CD14-positive monocyte (primary cell): Measurements from ENCODE around the gene STARD5. TPM values are rescaled to one million over a fixed set of nuclear protein-coding genes. Genes with fewer than 3 reads are reported as not detected.

Source experiments
- DNase-seq, 3 donors: peaks; one replicate each; pipeline ENCODE4 v3.0.0-alpha.2; 2011 to 2022
- H2AFZ ChIP-seq: 2 replicates; pipeline ENCODE4 v1.6.0; 2012; ENCODE audit warnings: mild to moderate bottlenecking, low read depth, low read length, inconsistent platforms; ENCODE audit not compliant: insufficient read depth, poor library complexity, severe bottlenecking
- H3K27ac ChIP-seq, 2 donors: 1 replicate in 1 of 2; 2 replicates in 1 of 2; pipeline ENCODE4 v1.5.1; 2012 to 2013; ENCODE audit warnings: low read length in 2 of 2, control low read depth in 1 of 2, inconsistent platforms in 1 of 2, low read depth in 1 of 2, mild to moderate bottlenecking in 1 of 2
- H3K27me3 ChIP-seq, 2 donors: one replicate each; pipeline versions ENCODE4 v1.6.0 to v1.6.1; 2011 to 2013; ENCODE audit warnings: low read length in 2 of 2; ENCODE audit not compliant: control insufficient read depth in 2 of 2, insufficient read depth in 2 of 2
- H3K36me3 ChIP-seq, 2 donors: replicated peaks in 1 of 2; 1 replicate in 1 of 2; 2 replicates in 1 of 2; pipeline versions ENCODE4 v1.5.1 to v1.6.1; 2012 to 2013; ENCODE audit warnings: low read length in 2 of 2, control low read depth in 1 of 2, inconsistent platforms in 1 of 2, mild to moderate bottlenecking in 1 of 2; ENCODE audit not compliant: insufficient read depth in 2 of 2, control insufficient read depth in 1 of 2
- H3K4me1 ChIP-seq, 2 donors: 1 replicate in 1 of 2; 2 replicates in 1 of 2; pipeline versions ENCODE4 v1.5.1 to v1.6.1; 2012 to 2013; ENCODE audit warnings: low read length in 2 of 2, control low read depth in 1 of 2, inconsistent platforms in 1 of 2, mild to moderate bottlenecking in 1 of 2, moderate library complexity in 1 of 2; ENCODE audit not compliant: insufficient read depth in 2 of 2, control insufficient read depth in 1 of 2
- H3K4me2 ChIP-seq: replicated peaks from 2 replicates; pipeline ENCODE3; 2012; ENCODE audit warnings: low read length, moderate library complexity, mild to moderate bottlenecking; ENCODE audit not compliant: poor library complexity, severe bottlenecking; ENCODE audit errors: extremely low read depth
- H3K4me3 ChIP-seq, 3 experiments: fragments of 200-600 bp in 1 of 3; sonication (generic) in 1 of 3; replicated peaks in 1 of 3; 1 replicate in 2 of 3; 2 replicates in 1 of 3; pipeline ENCODE4 v1.5.1; 2011 to 2013; ENCODE audit warnings: low read length in 3 of 3, mild to moderate bottlenecking in 3 of 3, control low read depth in 2 of 3, low read depth in 2 of 3, inconsistent platforms in 1 of 3, moderate library complexity in 1 of 3
- H3K79me2 ChIP-seq: 2 replicates; pipeline ENCODE4 v1.6.0; 2012; ENCODE audit warnings: mild to moderate bottlenecking, control low read depth, inconsistent platforms, low read length, moderate library complexity; ENCODE audit not compliant: insufficient read depth
- H3K9ac ChIP-seq: 2 replicates; pipeline ENCODE4 v1.6.0; 2017; ENCODE audit warnings: low read length, mild to moderate bottlenecking; ENCODE audit not compliant: insufficient read depth, poor library complexity, severe bottlenecking
- H3K9me3 ChIP-seq, 2 donors: replicated peaks in 1 of 2; 1 replicate in 1 of 2; 2 replicates in 1 of 2; pipeline versions ENCODE4 v1.5.1 to v1.6.1; 2012 to 2013; ENCODE audit warnings: low read length in 2 of 2, control low read depth in 1 of 2; ENCODE audit not compliant: control insufficient read depth in 1 of 2, insufficient read depth in 1 of 2
- H4K20me1 ChIP-seq: 2 replicates; pipeline ENCODE4 v1.6.0; 2012; ENCODE audit warnings: mild to moderate bottlenecking, low read length, control low read depth, moderate library complexity; ENCODE audit not compliant: insufficient read depth
- H3K27ac Mint-ChIP-seq, 7 donors: one replicate each; pipeline ENCODE4 v1.8.0; 2020; ENCODE audit warnings: mild to moderate bottlenecking in 7 of 7, mixed read lengths in 7 of 7, moderate library complexity in 6 of 7, inconsistent platforms in 2 of 7
- H3K27me3 Mint-ChIP-seq, 3 donors: one replicate each; pipeline ENCODE4 v1.8.0; 2021 to 2022; ENCODE audit warnings: low read depth in 3 of 3, mild to moderate bottlenecking in 3 of 3, mixed read lengths in 3 of 3, moderate library complexity in 3 of 3, inconsistent platforms in 1 of 3
- H3K36me3 Mint-ChIP-seq, 2 donors: one replicate each; pipeline ENCODE4 v1.8.0; 2020; ENCODE audit warnings: mixed read lengths in 2 of 2, inconsistent platforms in 1 of 2, mild to moderate bottlenecking in 1 of 2
- H3K4me1 Mint-ChIP-seq: one replicate; pipeline ENCODE4 v1.8.0; 2020; ENCODE audit warnings: mild to moderate bottlenecking, mixed read lengths
- H3K4me3 Mint-ChIP-seq, 2 donors: one replicate each; pipeline ENCODE4 v1.8.0; 2020; ENCODE audit warnings: mild to moderate bottlenecking in 2 of 2, mixed read lengths in 2 of 2, moderate library complexity in 1 of 2
- H3K9me3 Mint-ChIP-seq, 7 donors: one replicate each; pipeline ENCODE4 v1.8.0; 2020 to 2022; ENCODE audit warnings: mixed read lengths in 7 of 7, mild to moderate bottlenecking in 6 of 7, moderate library complexity in 6 of 7, inconsistent platforms in 2 of 7
- WGBS: methylation state at CpG from one replicate; pipeline ENCODE4 v1.1.5; 2013; ENCODE audit warnings: missing lambda C conversion rate; ENCODE audit not compliant: insufficient coverage; 5-methylcytosine and 5-hydroxymethylcytosine counted together
- intact Hi-C, 2 donors: fragments of 100-400 bp; cut with micrococcal nuclease; formaldehyde crosslinking; loops; one replicate each; pipeline versions ENCODE4 v1.15.0 to v1.15.1; 2023
- polyA plus RNA-seq, 3 donors: library from polyadenylated mRNA; depleted of rRNA in 1 of 3; unstranded in 2 of 3; stranded (reverse) in 1 of 3; fragments of 300-500 nt in 2 of 3; fragments of >200 nt in 1 of 3; fragmentation: Illumina TruSeq in 2 of 3; gene quantifications; 1 replicate in 2 of 3; 2 replicates in 1 of 3; pipeline ENCODE4 v1.2.3, GENCODE V29; 2012 to 2021
- TF ChIP-seq, protein P1 (sequence below): fragments of 200-600 bp; IDR thresholded peaks from one replicate; pipeline ENCODE4 v1.8.0; 2022; ENCODE audit warnings: antibody characterized with exemption, mild to moderate bottlenecking

Gene STARD5
- polyA plus RNA-seq, 3 donors = 1.5 to 15.1 (median 2.5) TPM

DNA sequence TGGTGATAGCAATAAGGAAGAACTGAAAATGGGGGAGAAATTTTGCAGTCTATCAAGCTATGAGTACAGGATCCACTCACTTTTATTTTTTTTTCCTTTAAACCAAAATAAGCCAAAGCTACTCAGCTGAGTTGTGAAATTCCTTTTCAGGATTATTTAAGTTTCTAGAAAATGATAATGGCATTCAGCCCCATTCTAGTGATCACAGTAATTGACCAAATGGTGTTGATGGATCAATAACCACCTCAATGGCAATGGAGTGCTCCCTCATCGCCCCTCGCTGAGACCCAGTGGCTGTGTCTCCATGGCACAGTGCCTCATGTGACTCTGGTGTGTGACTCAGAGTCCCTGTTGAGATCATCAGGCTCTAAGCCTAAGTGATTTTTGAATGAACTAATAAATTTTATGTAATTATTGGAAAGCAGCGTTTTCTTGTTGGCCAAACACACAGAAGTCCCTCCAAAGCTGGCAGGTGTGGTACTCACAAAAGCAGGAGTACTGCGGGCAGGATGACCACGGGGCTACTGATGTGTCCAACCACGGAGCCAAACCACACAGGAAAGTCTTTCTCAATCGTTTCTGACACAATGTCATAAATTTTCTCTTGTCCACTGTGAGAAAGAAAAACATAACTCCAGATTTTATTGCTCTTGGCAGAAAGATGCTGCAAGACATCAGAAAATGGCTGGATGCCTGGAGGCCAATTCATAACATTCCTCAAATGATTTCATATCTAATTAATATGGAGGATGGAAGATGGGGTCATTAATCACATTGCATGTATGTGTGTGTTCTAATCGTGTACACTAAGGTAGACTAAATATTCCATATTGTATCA is 14.4 kb upstream of the STARD5 start:
- H3K9ac ChIP-seq = no peak overlapping the region
- peaks cover 10 to 16% of the 10 kb centered on the region in 2 donors for H3K4me1 ChIP-seq
- H3K27ac ChIP-seq = no peak overlapping the region
- H3K27me3 Mint-ChIP-seq = peaks cover 0 to 7% (median 2%) of the 10 kb centered on the region in 3 donors
- peak; percentile 25 to 68 (median 38) for DNase-seq
- peaks cover 0 to 3% (median 0%) of the 10 kb centered on the region in 7 donors for H3K9me3 Mint-ChIP-seq
- peaks cover 12% of the 10 kb centered on the region for H3K4me1 Mint-ChIP-seq
- H3K79me2 ChIP-seq = no peaks in the 10 kb centered on the region
- H3K4me2 ChIP-seq = no peak overlapping the region
- 52% methylated on average over 4 of the region's 8 CpGs for WGBS
- H3K4me3 ChIP-seq = no peak overlapping the region
- TF ChIP-seq, protein P1, sequence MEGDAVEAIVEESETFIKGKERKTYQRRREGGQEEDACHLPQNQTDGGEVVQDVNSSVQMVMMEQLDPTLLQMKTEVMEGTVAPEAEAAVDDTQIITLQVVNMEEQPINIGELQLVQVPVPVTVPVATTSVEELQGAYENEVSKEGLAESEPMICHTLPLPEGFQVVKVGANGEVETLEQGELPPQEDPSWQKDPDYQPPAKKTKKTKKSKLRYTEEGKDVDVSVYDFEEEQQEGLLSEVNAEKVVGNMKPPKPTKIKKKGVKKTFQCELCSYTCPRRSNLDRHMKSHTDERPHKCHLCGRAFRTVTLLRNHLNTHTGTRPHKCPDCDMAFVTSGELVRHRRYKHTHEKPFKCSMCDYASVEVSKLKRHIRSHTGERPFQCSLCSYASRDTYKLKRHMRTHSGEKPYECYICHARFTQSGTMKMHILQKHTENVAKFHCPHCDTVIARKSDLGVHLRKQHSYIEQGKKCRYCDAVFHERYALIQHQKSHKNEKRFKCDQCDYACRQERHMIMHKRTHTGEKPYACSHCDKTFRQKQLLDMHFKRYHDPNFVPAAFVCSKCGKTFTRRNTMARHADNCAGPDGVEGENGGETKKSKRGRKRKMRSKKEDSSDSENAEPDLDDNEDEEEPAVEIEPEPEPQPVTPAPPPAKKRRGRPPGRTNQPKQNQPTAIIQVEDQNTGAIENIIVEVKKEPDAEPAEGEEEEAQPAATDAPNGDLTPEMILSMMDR = no peak
- intact Hi-C loops = loop anchor here (5.0 kb wide), 2 partner anchors 61 to 66 kb away; no protein-coding TSS in a partner anchor
- no peaks in the 10 kb centered on the region for H3K36me3 Mint-ChIP-seq
- no peaks in the 10 kb centered on the region for H3K9me3 ChIP-seq
- no peak overlapping the region for H2AFZ ChIP-seq
- H4K20me1 ChIP-seq = no peaks in the 10 kb centered on the region
- H3K36me3 ChIP-seq = no peaks in the 10 kb centered on the region
- no peaks in the 10 kb centered on the region for H3K27me3 ChIP-seq
- peak overlapping the region in 4 of 7 donors; percentile 20 to 61 (median 54) for H3K27ac Mint-ChIP-seq
- no peak overlapping the region for H3K4me3 Mint-ChIP-seq

- Histone ChIP-seq H3K4me3 (no peak overlapping the region), H3K9me3 (no peaks in the 10 kb centered on the region), H3K36me3 (no peaks in the 10 kb centered on the region), H3K4me1 (peaks cover 10 to 16% of the 10 kb centered on the region in 2 donors), H3K27me3 (no peaks in the 10 kb centered on the region), H2AFZ (no peak overlapping the region), H3K4me2 (no peak overlapping the region), H3K79me2 (no peaks in the 10 kb centered on the region), H3K27ac (no peak overlapping the region), H4K20me1 (no peaks in the 10 kb centered on the region), H3K9ac (no peak overlapping the region)
- H3K27ac Mint-ChIP-seq = no peak overlapping the region
- intact Hi-C loops = loop anchor here (5.0 kb wide), 2 partner anchors 60 to 65 kb away; no protein-coding TSS in a partner anchor
- H3K27me3 Mint-ChIP-seq = peaks cover 0 to 7% (median 2%) of the 10 kb centered on the region in 3 donors
- H3K4me3 Mint-ChIP-seq = no peak overlapping the region
- TF ChIP-seq, protein P1 = no peak
- H3K36me3 Mint-ChIP-seq = no peaks in the 10 kb centered on the region
- H3K4me1 Mint-ChIP-seq = peaks cover 12% of the 10 kb centered on the region
- H3K9me3 Mint-ChIP-seq = peaks cover 0 to 3% (median 0%) of the 10 kb centered on the region in 7 donors
- WGBS = 94% methylated on average over 8 of the region's 9 CpGs
- DNase-seq = no peak
Observed at GRCh38 chr15:81337713-81338157, 13.8 kb upstream of the STARD5 start.
